ENCODE data around the gene CCR5.

DNA sequence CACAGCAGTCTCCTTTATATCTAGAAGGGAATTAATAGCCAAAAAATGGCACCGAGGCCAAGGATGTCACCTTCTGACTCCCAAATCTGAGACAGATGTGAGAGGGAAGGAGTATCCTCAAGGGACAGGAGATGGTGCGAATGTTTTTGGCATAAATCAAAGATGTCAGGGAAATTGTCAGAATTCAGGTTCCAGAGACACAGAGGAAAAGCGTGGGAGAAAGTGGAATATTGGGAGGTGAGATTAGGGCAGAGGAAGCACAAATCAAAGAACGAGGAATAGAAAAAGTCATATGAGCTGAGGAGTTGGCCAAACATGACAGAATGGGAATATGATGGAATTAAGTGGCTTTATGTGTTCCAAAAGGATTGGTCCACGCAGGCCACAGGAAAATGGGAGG is 30.1 kb downstream of the CCR5 start:
- TF ChIP-seq, protein P1, sequence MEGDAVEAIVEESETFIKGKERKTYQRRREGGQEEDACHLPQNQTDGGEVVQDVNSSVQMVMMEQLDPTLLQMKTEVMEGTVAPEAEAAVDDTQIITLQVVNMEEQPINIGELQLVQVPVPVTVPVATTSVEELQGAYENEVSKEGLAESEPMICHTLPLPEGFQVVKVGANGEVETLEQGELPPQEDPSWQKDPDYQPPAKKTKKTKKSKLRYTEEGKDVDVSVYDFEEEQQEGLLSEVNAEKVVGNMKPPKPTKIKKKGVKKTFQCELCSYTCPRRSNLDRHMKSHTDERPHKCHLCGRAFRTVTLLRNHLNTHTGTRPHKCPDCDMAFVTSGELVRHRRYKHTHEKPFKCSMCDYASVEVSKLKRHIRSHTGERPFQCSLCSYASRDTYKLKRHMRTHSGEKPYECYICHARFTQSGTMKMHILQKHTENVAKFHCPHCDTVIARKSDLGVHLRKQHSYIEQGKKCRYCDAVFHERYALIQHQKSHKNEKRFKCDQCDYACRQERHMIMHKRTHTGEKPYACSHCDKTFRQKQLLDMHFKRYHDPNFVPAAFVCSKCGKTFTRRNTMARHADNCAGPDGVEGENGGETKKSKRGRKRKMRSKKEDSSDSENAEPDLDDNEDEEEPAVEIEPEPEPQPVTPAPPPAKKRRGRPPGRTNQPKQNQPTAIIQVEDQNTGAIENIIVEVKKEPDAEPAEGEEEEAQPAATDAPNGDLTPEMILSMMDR (IDR thresholded peaks at IDR 0.05; ENCODE audit: low read depth, low read length, missing input control), result no peak
- no peak for TF ChIP-seq YY1 (IDR thresholded peaks at IDR 0.05)
- no peak for TF ChIP-seq GABPA (IDR thresholded peaks at IDR 0.05 in 1 of 2, conservative IDR thresholded peaks at IDR 0.05 in 1 of 2)
- TF ChIP-seq SP1 (IDR thresholded peaks at IDR 0.05), result no peak
- TF ChIP-seq, protein P2, sequence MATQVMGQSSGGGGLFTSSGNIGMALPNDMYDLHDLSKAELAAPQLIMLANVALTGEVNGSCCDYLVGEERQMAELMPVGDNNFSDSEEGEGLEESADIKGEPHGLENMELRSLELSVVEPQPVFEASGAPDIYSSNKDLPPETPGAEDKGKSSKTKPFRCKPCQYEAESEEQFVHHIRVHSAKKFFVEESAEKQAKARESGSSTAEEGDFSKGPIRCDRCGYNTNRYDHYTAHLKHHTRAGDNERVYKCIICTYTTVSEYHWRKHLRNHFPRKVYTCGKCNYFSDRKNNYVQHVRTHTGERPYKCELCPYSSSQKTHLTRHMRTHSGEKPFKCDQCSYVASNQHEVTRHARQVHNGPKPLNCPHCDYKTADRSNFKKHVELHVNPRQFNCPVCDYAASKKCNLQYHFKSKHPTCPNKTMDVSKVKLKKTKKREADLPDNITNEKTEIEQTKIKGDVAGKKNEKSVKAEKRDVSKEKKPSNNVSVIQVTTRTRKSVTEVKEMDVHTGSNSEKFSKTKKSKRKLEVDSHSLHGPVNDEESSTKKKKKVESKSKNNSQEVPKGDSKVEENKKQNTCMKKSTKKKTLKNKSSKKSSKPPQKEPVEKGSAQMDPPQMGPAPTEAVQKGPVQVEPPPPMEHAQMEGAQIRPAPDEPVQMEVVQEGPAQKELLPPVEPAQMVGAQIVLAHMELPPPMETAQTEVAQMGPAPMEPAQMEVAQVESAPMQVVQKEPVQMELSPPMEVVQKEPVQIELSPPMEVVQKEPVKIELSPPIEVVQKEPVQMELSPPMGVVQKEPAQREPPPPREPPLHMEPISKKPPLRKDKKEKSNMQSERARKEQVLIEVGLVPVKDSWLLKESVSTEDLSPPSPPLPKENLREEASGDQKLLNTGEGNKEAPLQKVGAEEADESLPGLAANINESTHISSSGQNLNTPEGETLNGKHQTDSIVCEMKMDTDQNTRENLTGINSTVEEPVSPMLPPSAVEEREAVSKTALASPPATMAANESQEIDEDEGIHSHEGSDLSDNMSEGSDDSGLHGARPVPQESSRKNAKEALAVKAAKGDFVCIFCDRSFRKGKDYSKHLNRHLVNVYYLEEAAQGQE (IDR thresholded peaks at IDR 0.05), result no peak
- TF ChIP-seq, protein P3, sequence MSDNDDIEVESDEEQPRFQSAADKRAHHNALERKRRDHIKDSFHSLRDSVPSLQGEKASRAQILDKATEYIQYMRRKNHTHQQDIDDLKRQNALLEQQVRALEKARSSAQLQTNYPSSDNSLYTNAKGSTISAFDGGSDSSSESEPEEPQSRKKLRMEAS (IDR thresholded peaks at IDR 0.05), result no peak
- TF ChIP-seq, protein P4, sequence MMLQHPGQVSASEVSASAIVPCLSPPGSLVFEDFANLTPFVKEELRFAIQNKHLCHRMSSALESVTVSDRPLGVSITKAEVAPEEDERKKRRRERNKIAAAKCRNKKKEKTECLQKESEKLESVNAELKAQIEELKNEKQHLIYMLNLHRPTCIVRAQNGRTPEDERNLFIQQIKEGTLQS (IDR thresholded peaks at IDR 0.05), result no peak
- TF ChIP-seq EGR1 (IDR thresholded peaks at IDR 0.05; ENCODE audit: low read depth in 2 of 2), result no peak
- TF ChIP-seq, protein P5, sequence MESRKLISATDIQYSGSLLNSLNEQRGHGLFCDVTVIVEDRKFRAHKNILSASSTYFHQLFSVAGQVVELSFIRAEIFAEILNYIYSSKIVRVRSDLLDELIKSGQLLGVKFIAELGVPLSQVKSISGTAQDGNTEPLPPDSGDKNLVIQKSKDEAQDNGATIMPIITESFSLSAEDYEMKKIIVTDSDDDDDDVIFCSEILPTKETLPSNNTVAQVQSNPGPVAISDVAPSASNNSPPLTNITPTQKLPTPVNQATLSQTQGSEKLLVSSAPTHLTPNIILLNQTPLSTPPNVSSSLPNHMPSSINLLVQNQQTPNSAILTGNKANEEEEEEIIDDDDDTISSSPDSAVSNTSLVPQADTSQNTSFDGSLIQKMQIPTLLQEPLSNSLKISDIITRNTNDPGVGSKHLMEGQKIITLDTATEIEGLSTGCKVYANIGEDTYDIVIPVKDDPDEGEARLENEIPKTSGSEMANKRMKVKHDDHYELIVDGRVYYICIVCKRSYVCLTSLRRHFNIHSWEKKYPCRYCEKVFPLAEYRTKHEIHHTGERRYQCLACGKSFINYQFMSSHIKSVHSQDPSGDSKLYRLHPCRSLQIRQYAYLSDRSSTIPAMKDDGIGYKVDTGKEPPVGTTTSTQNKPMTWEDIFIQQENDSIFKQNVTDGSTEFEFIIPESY (IDR thresholded peaks at IDR 0.05), result no peak
- TF ChIP-seq NR2F2 (IDR thresholded peaks at IDR 0.05), result no peak
- no peak for TF ChIP-seq TAF1 (conservative IDR thresholded peaks at IDR 0.05)
- TF ChIP-seq RXRA (IDR thresholded peaks at IDR 0.05), result no peak
- no peak for TF ChIP-seq HNF4G (IDR thresholded peaks at IDR 0.05)
- TF ChIP-seq JUND (IDR thresholded peaks at IDR 0.05), result no peak
